Measurements from ENCODE around the gene SLC41A3.

- TF ChIP-seq EZH2 (optimal IDR thresholded peaks at IDR 0.05; ENCODE audit: low read depth, low read length): no peak
- TF ChIP-seq CTCF (IDR thresholded peaks at IDR 0.05; ENCODE audit: low read length): no peak
- TF ChIP-seq EZH2phosphoT487 (IDR thresholded peaks at IDR 0.05; ENCODE audit: low read length): no peak
Measured at GRCh38 chr3:126009181-126009580, 74.7 kb downstream of the SLC41A3 start.
